Right lobe of liver (tissue), 6 donors: ENCODE measurements around the gene CAMTA1. TPM values are rescaled to one million over a fixed set of nuclear protein-coding genes. Genes with fewer than 3 reads are reported as not detected.

Experiments
- ATAC-seq, 4 donors: fragments of 200-7000 bp; cut with Tn5 transposase; one replicate each; pipeline ENCODE4 v1.9.1; 2020; ENCODE audit warnings: mild to moderate bottlenecking in 4 of 4, moderate library complexity in 4 of 4
- DNase-seq, 3 donors: peaks; one replicate each; pipeline ENCODE4 v3.0.0-alpha.2; 2020
- H3K27ac ChIP-seq, 3 donors: fragments of 200-600 bp; one replicate each; pipeline ENCODE4 v1.8.0; 2022
- H3K27me3 ChIP-seq, 2 donors: fragments of 200-600 bp; one replicate each; pipeline ENCODE4 v1.8.0; 2022
- H3K36me3 ChIP-seq, 4 donors: fragments of 200-600 bp; sonication (generic) in 1 of 4; one replicate each; pipeline versions ENCODE4 v1.5.1 to v1.8.0; 2017 to 2022; ENCODE audit warnings: control low read depth in 1 of 4
- H3K4me1 ChIP-seq, 4 donors: fragments of 200-600 bp; sonication (generic) in 1 of 4; one replicate each; pipeline versions ENCODE4 v1.5.1 to v1.8.0; 2017 to 2022; ENCODE audit warnings: control low read depth in 1 of 4
- H3K4me3 ChIP-seq, 3 donors: fragments of 200-600 bp; one replicate each; pipeline ENCODE4 v1.8.0; 2022
- H3K9me3 ChIP-seq, 4 donors: fragments of 200-600 bp; sonication (generic) in 1 of 4; one replicate each; pipeline versions ENCODE4 v1.5.1 to v1.8.0; 2017 to 2022; ENCODE audit warnings: control low read depth in 1 of 4
- POLR2A ChIP-seq: fragments of 450-650 bp; IDR thresholded peaks from one replicate; pipeline ENCODE4 v1.6.1; 2017; ENCODE audit warnings: antibody characterized with exemption, mild to moderate bottlenecking
- WGBS: methylation state at CpG from one replicate; pipeline ENCODE4 v1.1.6; 2018; ENCODE audit warnings: low coverage, low lambda C conversion rate; ENCODE audit not compliant: insufficient coverage; ENCODE audit errors: missing lambda C conversion rate; 5-methylcytosine and 5-hydroxymethylcytosine counted together
- intact Hi-C, 2 donors: fragments of 100-400 bp; cut with DNase I; formaldehyde crosslinking; loops; one replicate each; pipeline versions ENCODE4 v1.11.2 to v1.14.1; 2022
- total RNA-seq, 6 experiments: library from RNA; depleted of rRNA in 2 of 6; stranded (reverse); fragments of >200 nt in 2 of 6; fragmentation: NEBNext Ultra II Directional in 3 of 6; extraction: Animal tissue kit (Norgen Biotek cat#: 25700) in 3 of 6; gene quantifications; one replicate each; pipeline versions ENCODE4 v1.1.0 to v1.2.4, GENCODE V29; 2016 to 2023
- TF ChIP-seq, protein P1 (sequence below), 4 donors: fragments of 200-600 bp in 3 of 4; fragments of 450-650 bp in 1 of 4; IDR thresholded peaks; one replicate each; pipeline versions ENCODE4 v1.5.1 to v1.8.0; 2016 to 2022; ENCODE audit warnings: antibody characterized with exemption in 4 of 4, mild to moderate bottlenecking in 2 of 4
- donor health status: DM: no; HTN: yes; CAD: no.
- donor health status: DM: no; HTN: no; CAD: no.
- donor health status: DM: no; HTN: no; CAD: no.
- donor health status: DM: no; HTN: yes; CAD: no.
- donor health status: DM: no; HTN: yes; CAD: no.

Gene CAMTA1
- total RNA-seq, 6 experiments from 2014 or later = 32.3 to 49.4 (median 37.2) TPM

DNA sequence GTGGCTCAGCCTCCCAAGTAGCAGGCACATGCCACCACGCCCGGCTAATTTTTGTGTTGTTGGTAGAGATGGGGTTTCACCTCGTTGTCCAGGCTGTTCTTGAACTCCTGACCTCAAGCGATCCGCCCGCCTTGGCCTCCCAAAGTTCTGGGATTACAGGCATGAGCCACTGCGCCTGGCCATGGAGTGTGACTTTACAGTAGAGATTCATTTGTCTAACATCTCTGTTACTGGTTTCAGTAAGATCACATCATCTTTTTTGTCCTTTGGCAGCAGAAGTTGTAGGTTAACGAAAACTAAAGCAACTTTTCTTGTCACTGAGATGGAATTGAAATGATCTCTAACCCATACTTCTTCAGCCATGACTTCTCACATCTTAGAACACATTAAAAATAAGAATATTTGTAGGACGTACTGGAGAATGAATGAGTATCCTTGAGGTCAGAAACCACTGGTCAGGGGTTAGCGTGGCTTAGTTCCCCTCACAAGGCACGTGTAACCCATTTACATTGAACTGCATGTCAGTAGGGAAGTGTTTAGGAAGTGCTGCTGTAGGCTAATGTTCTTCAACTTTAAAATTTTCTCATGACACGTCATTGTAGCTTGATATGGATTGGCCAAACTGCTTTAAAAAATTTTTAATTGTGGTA, 75.9 kb downstream of the CAMTA1 start:
- Histone ChIP-seq H3K36me3 (no peaks in the 10 kb centered on the region), H3K27me3 (no peaks in the 10 kb centered on the region), H3K9me3 (no peaks in the 10 kb centered on the region), H3K27ac (no peak overlapping the region), H3K4me1 (no peaks in the 10 kb centered on the region), H3K4me3 (no peak overlapping the region)
- intact Hi-C loops = no loop called here
- TF ChIP-seq, protein P1, sequence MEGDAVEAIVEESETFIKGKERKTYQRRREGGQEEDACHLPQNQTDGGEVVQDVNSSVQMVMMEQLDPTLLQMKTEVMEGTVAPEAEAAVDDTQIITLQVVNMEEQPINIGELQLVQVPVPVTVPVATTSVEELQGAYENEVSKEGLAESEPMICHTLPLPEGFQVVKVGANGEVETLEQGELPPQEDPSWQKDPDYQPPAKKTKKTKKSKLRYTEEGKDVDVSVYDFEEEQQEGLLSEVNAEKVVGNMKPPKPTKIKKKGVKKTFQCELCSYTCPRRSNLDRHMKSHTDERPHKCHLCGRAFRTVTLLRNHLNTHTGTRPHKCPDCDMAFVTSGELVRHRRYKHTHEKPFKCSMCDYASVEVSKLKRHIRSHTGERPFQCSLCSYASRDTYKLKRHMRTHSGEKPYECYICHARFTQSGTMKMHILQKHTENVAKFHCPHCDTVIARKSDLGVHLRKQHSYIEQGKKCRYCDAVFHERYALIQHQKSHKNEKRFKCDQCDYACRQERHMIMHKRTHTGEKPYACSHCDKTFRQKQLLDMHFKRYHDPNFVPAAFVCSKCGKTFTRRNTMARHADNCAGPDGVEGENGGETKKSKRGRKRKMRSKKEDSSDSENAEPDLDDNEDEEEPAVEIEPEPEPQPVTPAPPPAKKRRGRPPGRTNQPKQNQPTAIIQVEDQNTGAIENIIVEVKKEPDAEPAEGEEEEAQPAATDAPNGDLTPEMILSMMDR (IDR thresholded peaks at IDR 0.05) = no peak
- no peak for TF ChIP-seq POLR2A
- WGBS = 96% methylated on average over 8 of the region's 12 CpGs
- no peak for ATAC-seq
- DNase-seq = no peak

DNA sequence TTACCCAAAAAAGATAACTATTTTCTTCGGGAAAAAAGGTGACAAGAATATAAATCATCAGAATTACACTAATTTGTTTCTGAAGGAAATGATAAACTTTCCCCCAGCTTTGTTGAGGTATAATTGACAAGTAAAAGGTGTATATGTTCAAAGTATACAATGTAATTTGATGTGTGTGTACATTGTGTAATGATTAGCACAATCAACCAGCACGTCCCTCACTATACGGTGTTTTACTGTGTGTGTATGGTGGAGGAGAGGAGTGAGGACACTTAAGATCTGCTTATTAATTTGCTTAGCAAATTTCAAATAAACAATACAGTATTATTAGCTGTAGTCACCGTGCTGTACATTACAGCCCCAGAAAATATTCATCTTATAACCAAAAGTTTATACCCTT, 77.7 kb downstream of the CAMTA1 start:
- Histone ChIP-seq H3K4me1 (no peaks in the 10 kb centered on the region), H3K27ac (no peak overlapping the region), H3K4me3 (no peak overlapping the region), H3K9me3 (no peaks in the 10 kb centered on the region), H3K36me3 (no peaks in the 10 kb centered on the region), H3K27me3 (no peaks in the 10 kb centered on the region)
- TF ChIP-seq, protein P1 (IDR thresholded peaks at IDR 0.05) = no peak
- TF ChIP-seq POLR2A = no peak
- DNase-seq = no peak
- ATAC-seq = no peak
- WGBS = 88% methylated on average over 4 of the region's 4 CpGs
- intact Hi-C loops = no loop called here

DNA sequence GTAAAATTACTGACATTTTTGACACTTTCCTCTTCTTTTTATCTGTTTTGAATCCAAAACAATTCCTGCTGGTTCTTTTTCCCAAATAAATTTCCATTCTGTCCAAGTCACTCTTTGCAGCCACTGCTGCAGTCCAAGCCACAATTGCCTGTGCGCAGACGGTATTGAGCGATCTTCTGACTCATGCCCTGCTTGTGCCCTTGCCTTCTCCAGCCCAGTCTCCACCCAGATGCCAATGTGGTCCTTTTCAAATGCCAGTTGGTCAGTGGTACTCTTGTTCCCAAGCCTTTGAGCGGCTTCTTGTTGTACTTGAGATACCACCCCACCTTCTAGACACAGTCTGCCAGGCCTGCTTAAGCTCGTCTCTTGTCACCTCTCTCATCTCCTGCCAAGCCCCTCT, 78.9 kb downstream of the CAMTA1 start:
- intact Hi-C loops = no loop called here
- Histone ChIP-seq H3K27me3 (no peaks in the 10 kb centered on the region), H3K27ac (no peak overlapping the region), H3K4me1 (no peaks in the 10 kb centered on the region), H3K36me3 (no peaks in the 10 kb centered on the region), H3K9me3 (no peaks in the 10 kb centered on the region), H3K4me3 (no peak overlapping the region)
- no peak for DNase-seq
- WGBS = 91% methylated on average over 5 of the region's 5 CpGs
- ATAC-seq = no peak
- no peak for TF ChIP-seq POLR2A
- TF ChIP-seq, protein P1 (IDR thresholded peaks at IDR 0.05) = no peak

DNA sequence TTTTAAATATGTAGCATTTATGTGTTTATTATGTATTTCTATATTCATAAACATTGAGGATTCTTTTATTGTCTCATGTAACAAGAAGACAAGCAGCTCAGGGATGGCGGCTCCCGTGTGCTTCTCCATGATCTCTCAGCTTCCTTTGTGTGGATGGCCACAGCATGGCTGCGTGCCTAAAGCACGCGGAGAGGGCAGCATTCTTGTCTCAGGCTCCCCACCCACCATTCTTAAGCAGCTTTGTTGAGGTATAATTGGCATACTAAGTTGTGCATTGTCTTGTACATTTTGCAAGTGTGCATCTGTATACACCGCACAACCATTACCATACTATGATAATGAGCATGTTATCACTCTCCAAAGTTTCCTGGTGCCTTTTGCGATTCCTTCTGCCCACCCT, 81.6 kb downstream of the CAMTA1 start:
- no peak for DNase-seq
- Histone ChIP-seq H3K4me3 (no peak overlapping the region), H3K4me1 (no peaks in the 10 kb centered on the region), H3K27ac (no peak overlapping the region), H3K9me3 (no peaks in the 10 kb centered on the region), H3K36me3 (no peaks in the 10 kb centered on the region), H3K27me3 (no peaks in the 10 kb centered on the region)
- intact Hi-C loops = no loop called here
- ATAC-seq = no peak
- WGBS = 89% methylated on average over 5 of the region's 7 CpGs
- TF ChIP-seq, protein P1 (IDR thresholded peaks at IDR 0.05) = no peak
- no peak for TF ChIP-seq POLR2A
